ENCODE data around the gene ADRA2C.
"Not testable (repeated sequence)": the region's sequence is repeated elsewhere in the genome, so short reads cannot be mapped to it uniquely, and the experiment has no call there.

ADRA2C gene

DNA sequence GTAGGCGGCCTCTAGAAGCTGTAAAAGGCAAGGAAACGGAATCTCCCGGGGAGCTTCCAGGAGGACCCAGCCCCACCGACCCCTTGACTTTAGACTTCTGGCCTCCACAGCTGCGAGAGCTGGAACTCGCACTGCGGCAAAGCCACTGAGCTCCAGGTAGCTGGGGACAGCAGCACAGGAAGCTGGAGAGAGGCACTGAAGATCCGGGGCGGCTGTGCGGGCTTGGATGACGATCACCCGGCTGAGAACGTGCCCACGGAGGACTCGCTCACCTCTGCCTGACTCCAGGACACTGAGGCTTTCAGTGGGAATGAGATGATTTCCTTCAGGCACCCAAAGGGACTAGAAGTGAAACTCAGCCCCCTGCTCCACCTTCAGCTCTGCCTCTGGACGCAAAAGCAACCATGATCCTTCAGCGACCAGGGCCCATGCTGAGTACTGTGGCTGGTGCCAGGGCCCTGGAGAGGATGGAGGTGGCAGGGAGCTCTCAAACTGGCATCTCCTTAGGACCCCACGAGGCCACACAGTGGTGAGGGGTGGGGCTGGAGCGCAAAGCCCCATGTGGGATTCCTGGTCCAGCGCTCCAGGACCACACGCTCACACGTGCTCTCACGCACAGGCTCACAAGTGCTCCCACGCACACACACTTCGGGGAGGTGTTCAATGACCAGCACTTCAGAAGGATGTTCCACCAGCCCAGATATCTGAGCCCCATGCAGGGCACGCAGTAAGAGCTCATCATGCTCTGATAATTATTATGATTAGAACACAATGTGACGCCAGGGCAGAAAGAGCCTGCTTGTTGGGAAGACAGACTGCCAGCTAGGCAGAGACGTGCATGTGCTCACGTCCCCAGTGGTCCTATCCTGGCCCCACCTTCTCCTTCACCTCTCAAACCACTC lies 47.2 kb downstream of the ADRA2C start:
- Histone ChIP-seq H3K4me1 (ENCODE audit: insufficient read depth, low read length) (no peaks in the 10 kb centered on the region), H3K4me3 (ENCODE audit: low read length) (no peak overlapping the region), H3K27me3 (ENCODE audit: insufficient read depth, low read length) (peaks cover 16% of the 10 kb centered on the region), H3K27ac (ENCODE audit: low read length) (no peak overlapping the region), H3K9me3 (ENCODE audit: insufficient read depth, low read depth, low read length) (no peaks in the 10 kb centered on the region), H3K36me3 (ENCODE audit: insufficient read depth, low read depth, low read length) (no peaks in the 10 kb centered on the region), H3K9ac (ENCODE audit: low read depth, low read length) (no peak overlapping the region)

DNA sequence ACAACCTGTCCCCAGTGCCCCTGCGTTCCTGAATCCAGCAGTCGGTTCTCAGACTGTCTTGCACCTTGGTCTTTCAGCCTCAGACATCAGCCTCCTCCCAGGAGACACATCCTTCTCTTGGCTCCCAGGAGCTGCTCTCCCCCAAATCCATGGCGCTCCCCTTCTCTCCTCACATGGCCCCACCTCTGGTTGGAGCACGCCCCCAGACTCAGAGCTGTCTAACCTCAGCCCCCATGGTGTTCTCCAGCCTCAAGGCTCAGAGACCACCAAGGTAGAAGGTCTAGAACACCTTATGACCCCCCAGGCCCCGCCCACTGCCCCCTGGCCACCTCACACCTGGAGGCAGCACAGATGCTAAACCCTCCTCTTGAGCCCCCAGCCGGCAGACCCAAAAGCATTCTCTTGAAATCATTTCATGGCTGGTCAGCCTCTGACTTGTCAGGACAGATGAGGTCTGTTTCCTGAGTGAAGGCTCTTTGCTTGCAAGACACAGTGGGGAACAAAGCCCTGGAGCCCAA lies 47.9 kb downstream of the ADRA2C start:
- Histone ChIP-seq H3K27me3 (ENCODE audit: insufficient read depth, low read length) (peaks cover 12% of the 10 kb centered on the region), H3K36me3 (ENCODE audit: insufficient read depth, low read depth, low read length) (no peaks in the 10 kb centered on the region), H3K27ac (ENCODE audit: low read length) (no peak overlapping the region), H3K9me3 (ENCODE audit: insufficient read depth, low read depth, low read length) (no peaks in the 10 kb centered on the region), H3K4me1 (ENCODE audit: insufficient read depth, low read length) (no peaks in the 10 kb centered on the region), H3K9ac (ENCODE audit: low read depth, low read length) (no peak overlapping the region), H3K4me3 (ENCODE audit: low read length) (no peak overlapping the region)

DNA sequence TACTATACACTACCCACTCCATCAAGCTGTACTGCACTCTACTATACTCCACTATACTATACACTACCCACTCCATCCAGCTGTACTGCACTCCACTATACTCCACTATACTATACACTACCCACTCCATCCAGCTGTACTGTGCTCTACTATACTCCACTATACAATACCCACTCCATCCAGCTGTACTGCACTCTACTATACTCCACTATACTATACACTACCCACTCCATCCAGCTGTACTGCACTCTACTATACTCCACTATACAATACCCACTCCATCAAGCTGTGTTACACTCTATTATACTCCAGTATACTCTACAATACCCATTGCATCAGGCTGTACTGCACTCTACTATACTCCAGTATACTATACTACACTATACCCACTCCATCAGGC lies 48.7 kb downstream of the ADRA2C start:
- not testable (repeated sequence) for H3K4me3 ChIP-seq (ENCODE audit: low read length); H3K4me1 ChIP-seq (ENCODE audit: insufficient read depth, low read length); H3K36me3 ChIP-seq (ENCODE audit: insufficient read depth, low read depth, low read length); H3K27ac ChIP-seq (ENCODE audit: low read length); H3K9ac ChIP-seq (ENCODE audit: low read depth, low read length); H3K9me3 ChIP-seq (ENCODE audit: insufficient read depth, low read depth, low read length)
- peaks cover 11% of the 10 kb centered on the region for H3K27me3 ChIP-seq (ENCODE audit: insufficient read depth, low read length)

DNA sequence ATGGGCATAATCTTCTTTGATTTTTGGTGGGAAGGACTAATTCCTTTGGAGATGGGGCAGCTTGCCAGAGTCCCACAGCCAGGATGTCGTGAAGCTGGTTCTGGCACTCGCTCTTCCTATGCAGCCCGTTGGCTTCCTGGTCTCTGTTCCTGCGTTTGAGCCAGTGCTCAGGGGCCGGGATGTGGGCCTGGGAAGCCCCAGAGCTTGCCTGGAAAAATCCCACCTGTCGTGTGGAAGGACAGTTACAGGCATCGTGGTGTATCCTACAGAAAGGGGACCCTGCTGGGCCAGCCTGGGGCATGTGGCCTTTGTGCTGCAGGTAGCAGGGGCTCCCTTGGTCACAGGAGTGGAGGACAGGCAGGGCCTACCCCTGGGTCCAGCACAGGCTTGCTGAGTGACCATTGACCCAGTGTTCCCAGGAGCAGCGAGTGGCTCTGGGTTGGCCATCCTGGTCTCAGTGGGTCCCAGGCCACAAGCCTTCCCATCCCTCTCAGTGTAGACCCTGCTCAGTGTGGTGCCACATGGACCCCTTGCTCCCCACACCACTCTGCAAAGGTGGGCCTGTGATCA lies 50.2 kb downstream of the ADRA2C start:
- Histone ChIP-seq H3K4me1 (ENCODE audit: insufficient read depth, low read length) (no peaks in the 10 kb centered on the region; the same call in 1 of the 2 replicates), H3K36me3 (ENCODE audit: insufficient read depth, low read depth, low read length) (no peaks in the 10 kb centered on the region), H3K27me3 (ENCODE audit: insufficient read depth, low read length) (peaks cover 8% of the 10 kb centered on the region; the same call in 1 of the 2 replicates), H3K9ac (ENCODE audit: low read depth, low read length) (no peak overlapping the region), H3K9me3 (ENCODE audit: insufficient read depth, low read depth, low read length) (no peaks in the 10 kb centered on the region), H3K27ac (ENCODE audit: low read length) (no peak overlapping the region), H3K4me3 (ENCODE audit: low read length) (no peak overlapping the region)

DNA sequence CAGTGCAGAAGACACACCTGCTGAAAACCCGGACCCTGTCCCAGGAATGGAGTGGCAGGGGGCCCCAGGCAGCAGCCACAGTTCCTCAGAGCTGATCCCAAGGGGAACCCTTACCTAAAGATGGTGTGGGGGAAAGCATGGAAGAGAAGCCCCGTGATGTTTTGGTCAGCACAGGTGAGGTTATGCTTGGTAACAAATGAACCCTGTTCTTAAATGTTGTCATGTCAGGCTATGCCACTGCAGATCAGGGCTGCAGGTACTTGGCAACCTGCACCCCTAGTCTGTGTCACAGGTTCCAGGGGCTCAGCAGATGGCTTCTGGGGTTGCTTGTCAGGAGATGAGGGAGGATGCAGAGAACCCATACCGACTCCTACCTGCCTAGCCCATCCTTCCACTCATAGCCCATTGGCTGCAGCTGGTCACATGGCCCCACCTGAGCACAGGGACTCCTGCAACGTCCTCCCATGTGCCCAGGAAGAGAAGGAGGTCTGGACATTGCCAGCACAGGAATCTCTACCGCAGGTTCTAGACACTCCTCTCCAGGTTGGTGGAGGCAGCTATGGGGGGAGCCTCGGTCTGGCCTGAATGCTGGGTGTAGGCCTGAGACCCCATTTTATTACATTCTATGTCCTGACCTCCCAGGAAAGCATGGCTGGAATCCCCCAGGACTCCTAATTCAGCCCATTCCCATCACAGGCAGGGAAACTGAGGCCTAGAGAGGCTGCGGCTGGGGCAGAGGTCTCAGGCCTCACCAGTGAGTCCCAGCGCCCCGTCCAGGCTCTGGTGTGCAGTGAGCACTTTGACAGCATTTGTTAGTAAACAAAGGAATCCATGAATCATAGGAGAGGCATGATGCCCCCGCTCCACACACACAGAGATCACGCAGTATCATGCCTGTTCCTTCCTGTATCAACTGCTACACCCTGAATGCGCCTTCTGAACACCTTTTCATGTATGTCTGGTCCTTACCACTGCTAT lies 51.1 kb downstream of the ADRA2C start:
- H3K4me1 ChIP-seq (ENCODE audit: insufficient read depth, low read length): no peaks in the 10 kb centered on the region; the same call in 1 of the 2 replicates
- H3K27ac ChIP-seq (ENCODE audit: low read length): no peak overlapping the region
- H3K4me3 ChIP-seq (ENCODE audit: low read length): no peak overlapping the region
- H3K36me3 ChIP-seq (ENCODE audit: insufficient read depth, low read depth, low read length): no peaks in the 10 kb centered on the region
- H3K27me3 ChIP-seq (ENCODE audit: insufficient read depth, low read length): peaks cover 8% of the 10 kb centered on the region; the same call in 1 of the 2 replicates
- H3K9me3 ChIP-seq (ENCODE audit: insufficient read depth, low read depth, low read length): no peaks in the 10 kb centered on the region
- H3K9ac ChIP-seq (ENCODE audit: low read depth, low read length): no peak overlapping the region

Measured in iPS-20b (cell line).